ENCODE measurements around the gene CCDC180. TPM values are rescaled to one million over a fixed set of nuclear protein-coding genes. Genes with fewer than 3 reads are reported as not detected.
"Not testable (repeated sequence)": the region's sequence is repeated elsewhere in the genome, so short reads cannot be mapped to it uniquely, and the experiment has no call there.

The CCDC180 gene
- total RNA-seq, 1 experiment from 2014 or later = 2.5 TPM

DNA sequence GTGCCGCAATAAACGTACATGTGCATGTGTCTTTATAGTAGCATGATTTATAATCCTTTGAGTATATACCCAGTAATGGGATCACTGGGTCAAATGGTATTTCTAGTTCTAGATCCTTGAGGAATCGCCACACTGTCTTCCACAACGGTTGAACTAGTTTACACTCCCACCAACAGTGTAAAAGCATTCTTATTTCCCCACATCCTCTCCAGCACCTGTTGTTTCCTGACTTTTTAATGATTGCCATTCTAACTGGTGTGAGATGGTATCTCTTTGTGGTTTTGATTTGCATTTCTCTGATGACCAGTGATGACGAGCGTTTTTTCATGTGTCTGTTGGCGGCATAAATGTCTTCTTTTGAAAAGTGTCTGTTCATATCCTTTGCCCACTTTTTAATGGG lies 28.2 kb downstream of the CCDC180 start:
- DNase-seq (ENCODE audit: low read depth); in situ Hi-C loops (cut with HindIII; ENCODE audit: low pct_unique_long_range_greater_than_20kb, low sequenced_read_pairs): not testable (repeated sequence)

DNA sequence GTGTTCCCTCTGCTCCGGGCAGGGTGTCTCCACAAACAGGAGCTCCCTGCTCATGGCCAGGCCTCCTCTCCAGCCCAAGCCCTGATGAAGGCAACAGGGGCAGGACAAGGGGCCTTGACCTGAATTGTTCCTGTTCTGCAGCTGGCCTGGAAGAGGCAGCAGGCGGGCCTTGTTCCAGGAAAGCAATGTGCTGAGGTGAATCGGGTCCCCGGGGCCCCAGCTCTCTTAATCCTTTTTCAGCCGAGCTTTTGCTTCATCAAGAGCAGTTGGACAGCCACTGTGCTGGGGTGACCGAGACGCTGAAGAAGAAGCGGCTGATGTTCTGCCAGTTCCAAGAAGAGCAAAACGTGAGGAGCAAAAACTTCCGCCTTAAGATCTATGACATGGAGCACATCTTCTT lies 41.4 kb downstream of the CCDC180 start:
- DNase-seq (ENCODE audit: low read depth) = no peak
- in situ Hi-C loops (cut with HindIII; ENCODE audit: low pct_unique_long_range_greater_than_20kb, low sequenced_read_pairs) = no loop called here

DNA sequence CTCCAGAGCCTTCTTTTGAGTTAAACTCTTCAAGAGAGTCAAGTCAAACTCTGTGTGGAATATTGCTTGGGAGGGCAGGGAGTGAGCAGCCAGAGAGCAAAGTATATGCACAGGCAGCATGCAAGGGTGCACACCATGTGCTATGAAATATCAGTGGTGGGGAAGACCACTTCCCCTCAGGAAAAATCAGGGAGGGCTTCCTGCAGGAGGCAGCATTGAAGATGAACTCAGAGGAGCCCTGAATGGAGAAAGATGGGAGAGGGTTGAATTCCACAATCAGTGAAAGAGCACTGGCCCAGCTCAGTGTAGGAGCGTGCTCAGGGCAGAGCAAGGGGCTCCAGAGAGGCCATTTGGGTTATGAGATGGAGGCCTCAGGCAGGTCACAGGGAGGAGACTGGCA lies 41.9 kb downstream of the CCDC180 start:
- in situ Hi-C loops (cut with HindIII; ENCODE audit: low pct_unique_long_range_greater_than_20kb, low sequenced_read_pairs) = no loop called here
- no peak for DNase-seq (ENCODE audit: low read depth)

DNA sequence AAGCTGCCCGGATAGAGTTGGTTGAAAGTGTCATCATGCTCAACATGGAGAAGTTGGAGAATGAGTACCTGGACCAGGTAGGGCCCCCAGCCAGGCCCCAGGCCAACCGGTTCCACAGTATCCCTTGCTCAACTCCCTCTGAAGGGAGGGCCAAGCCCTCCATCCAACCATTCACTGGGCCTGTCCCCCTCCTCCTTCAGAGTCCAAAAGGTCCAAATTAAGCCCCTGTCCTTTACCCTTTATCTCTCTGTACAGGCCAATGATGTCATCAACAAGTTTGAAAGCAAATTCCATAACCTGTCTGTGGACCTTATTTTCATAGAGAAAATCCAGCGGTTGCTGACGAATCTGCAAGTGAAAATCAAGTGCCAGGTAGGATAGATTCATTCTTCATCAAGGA lies 47.2 kb downstream of the CCDC180 start:
- no peak for DNase-seq (ENCODE audit: low read depth)
- in situ Hi-C loops (cut with HindIII; ENCODE audit: low pct_unique_long_range_greater_than_20kb, low sequenced_read_pairs) = no loop called here

DNA sequence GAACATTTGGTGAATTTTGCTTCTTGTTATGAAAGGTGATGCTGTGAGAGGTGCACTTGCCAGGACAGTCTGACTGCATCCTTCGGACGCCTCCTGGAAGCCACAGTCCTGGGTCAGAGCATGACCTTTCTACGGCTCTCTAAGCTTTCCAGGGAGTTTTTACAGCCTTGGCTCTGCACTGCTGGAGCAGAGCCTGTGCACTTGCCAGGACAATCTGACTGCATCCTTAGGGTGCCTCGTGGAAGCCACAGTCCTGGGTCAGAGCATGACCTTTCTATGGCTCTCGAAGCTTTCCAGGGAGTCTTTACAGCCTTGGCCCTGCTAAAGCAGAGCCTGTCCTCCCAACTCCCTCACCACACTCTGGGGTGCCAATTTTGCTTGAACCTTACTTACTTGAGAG lies 49.6 kb downstream of the CCDC180 start:
- in situ Hi-C loops (cut with HindIII; ENCODE audit: low pct_unique_long_range_greater_than_20kb, low sequenced_read_pairs) = no loop called here
- no peak for DNase-seq (ENCODE audit: low read depth)

Other genes with a start within 250 kb of the CCDC180 start
- gene TDRD7, start 104.4 kb downstream of the CCDC180 start, total RNA-seq (2014; rRNA removed; shearing (Covaris generic); ENCODE audit: low replicate concordance) = 14.2 and 15.4 TPM in 2 replicates
- gene TMOD1, start 194.0 kb downstream of the CCDC180 start, total RNA-seq (2014; rRNA removed; shearing (Covaris generic); ENCODE audit: low replicate concordance) = 19.4 and 25.7 TPM in 2 replicates